B cell (primary cell): ENCODE data around the gene ZNF317. TPM values are rescaled to one million over a fixed set of nuclear protein-coding genes. Genes with fewer than 3 reads are reported as not detected.

Source experiments
- ATAC-seq: fragments of 200-7000 bp; cut with Tn5 transposase; one replicate; pipeline ENCODE4 v1.10.0; 2021; ENCODE audit warnings: low read depth, mild to moderate bottlenecking, moderate number of reproducible peaks, moderate library complexity
- CTCF ChIA-PET: fragments of 350-600 bp; sonication (Branson Sonifier 250); formaldehyde crosslinking; loops from one replicate; lab custom pipeline; 2021; ENCODE audit warnings: antibody characterized with exemption, inconsistent platforms; lab: Charles Lee
- POLR2A ChIA-PET: fragments of 350-600 bp; sonication (Branson Sonifier 250); formaldehyde crosslinking; loops from one replicate; lab custom pipeline; 2021; ENCODE audit warnings: antibody characterized with exemption; lab: Charles Lee
- DNase-seq: peaks from one replicate; pipeline ENCODE4 v3.0.0; 2013
- H2AFZ ChIP-seq: 2 replicates; pipeline ENCODE4 v1.6.1; 2012; ENCODE audit warnings: mild to moderate bottlenecking, low read depth, low read length; ENCODE audit not compliant: insufficient read depth, poor library complexity, severe bottlenecking
- H3K27ac ChIP-seq, 2 donors: 1 replicate in 1 of 2; 2 replicates in 1 of 2; pipeline ENCODE4 v1.5.1; 2012 to 2013; ENCODE audit warnings: low read length in 2 of 2, mild to moderate bottlenecking in 2 of 2, moderate library complexity in 1 of 2
- H3K27me3 ChIP-seq, 4 experiments: fragments of 200-600 bp in 1 of 4; sonication (generic) in 1 of 4; replicated peaks in 1 of 4; 1 replicate in 2 of 4; 2 replicates in 2 of 4; pipeline versions ENCODE4 v1.6.1 to v1.7.0; 2013 to 2016; ENCODE audit warnings: low read length in 3 of 4, mild to moderate bottlenecking in 2 of 4, mixed read lengths in 1 of 4, moderate library complexity in 1 of 4; ENCODE audit not compliant: insufficient read depth in 4 of 4, control insufficient read depth in 3 of 4; ENCODE audit errors: control extremely low read depth in 1 of 4
- H3K36me3 ChIP-seq, 2 experiments: replicated peaks in 1 of 2; 1 replicate in 1 of 2; 2 replicates in 1 of 2; pipeline versions ENCODE4 v1.6.1 to v1.7.1; 2013; ENCODE audit warnings: low read length in 1 of 2; ENCODE audit not compliant: insufficient read depth in 2 of 2, control insufficient read depth in 1 of 2; ENCODE audit errors: control extremely low read depth in 1 of 2, extremely low read depth in 1 of 2
- H3K4me1 ChIP-seq, 2 donors: fragments of 200-600 bp in 1 of 2; sonication (generic) in 1 of 2; 1 replicate in 1 of 2; 2 replicates in 1 of 2; pipeline versions ENCODE4 v1.5.1 to v1.6.1; 2013 to 2017; ENCODE audit warnings: low read length in 2 of 2; ENCODE audit not compliant: control insufficient read depth in 2 of 2, insufficient read depth in 2 of 2
- H3K4me2 ChIP-seq: replicated peaks from 2 replicates; pipeline ENCODE3; 2012; ENCODE audit warnings: mild to moderate bottlenecking, low read depth, low read length; ENCODE audit not compliant: poor library complexity, severe bottlenecking
- H3K4me3 ChIP-seq, 5 experiments: fragments of 200-600 bp in 1 of 5; sonication (generic) in 1 of 5; 1 replicate in 3 of 5; 2 replicates in 2 of 5; pipeline versions ENCODE4 v1.5.1 to v1.7.0; 2011 to 2016; ENCODE audit warnings: low read length in 4 of 5, mild to moderate bottlenecking in 4 of 5, low read depth in 2 of 5, control low read depth in 1 of 5, moderate library complexity in 1 of 5; ENCODE audit not compliant: insufficient read depth in 1 of 5; ENCODE audit errors: control extremely low read depth in 1 of 5, extremely low read depth in 1 of 5
- H3K79me2 ChIP-seq: fragments of 200-600 bp; sonication (generic); one replicate; pipeline ENCODE4 v1.6.0; 2016; ENCODE audit warnings: low read length; ENCODE audit not compliant: control insufficient read depth, insufficient read depth
- H3K9ac ChIP-seq: fragments of 200-600 bp; sonication (generic); 2 replicates; pipeline ENCODE4 v1.6.1; 2017; ENCODE audit warnings: mild to moderate bottlenecking, low read length, moderate library complexity
- H3K9me3 ChIP-seq, 3 donors: one replicate each; pipeline versions ENCODE4 v1.6.1 to v1.7.1; 2013; ENCODE audit warnings: low read length in 2 of 3; ENCODE audit not compliant: control insufficient read depth in 2 of 3, insufficient read depth in 1 of 3; ENCODE audit errors: control extremely low read depth in 1 of 3
- H4K20me1 ChIP-seq: 2 replicates; pipeline ENCODE4 v1.6.0; 2012; ENCODE audit warnings: mild to moderate bottlenecking, low read length; ENCODE audit not compliant: insufficient read depth, control insufficient read depth, poor library complexity, severe bottlenecking
- H3K27ac Mint-ChIP-seq: one replicate; pipeline ENCODE4 v1.8.0; 2021; ENCODE audit warnings: mixed read lengths
- H3K27me3 Mint-ChIP-seq: one replicate; pipeline ENCODE4 v1.8.0; 2021; ENCODE audit warnings: mixed read lengths
- H3K4me1 Mint-ChIP-seq: one replicate; pipeline ENCODE4 v1.8.0; 2021; ENCODE audit warnings: mixed read lengths
- H3K4me3 Mint-ChIP-seq: one replicate; pipeline ENCODE4 v1.8.0; 2021; ENCODE audit warnings: mixed read lengths
- H3K9me3 Mint-ChIP-seq: one replicate; pipeline ENCODE4 v1.8.0; 2022; ENCODE audit warnings: mixed read lengths; ENCODE audit not compliant: insufficient read depth
- CTCF ChIP-seq: fragments of 200-600 bp; IDR thresholded peaks from one replicate; pipeline ENCODE4 v1.8.0; 2022; ENCODE audit warnings: antibody characterized with exemption, mild to moderate bottlenecking
- EZH2 ChIP-seq: IDR thresholded peaks from 2 replicates; pipeline ENCODE4 v1.6.1; 2012; ENCODE audit warnings: borderline replicate concordance, low read depth, mild to moderate bottlenecking, moderate library complexity, low read length; ENCODE audit not compliant: insufficient read depth, poor library complexity, severe bottlenecking
- WGBS: methylation state at CpG from one replicate; pipeline ENCODE4 v1.1.5; 2013; ENCODE audit warnings: missing lambda C conversion rate; ENCODE audit not compliant: insufficient coverage; 5-methylcytosine and 5-hydroxymethylcytosine counted together
- intact Hi-C: fragments of 100-400 bp; cut with micrococcal nuclease; formaldehyde crosslinking; loops from one replicate; pipeline ENCODE4 v1.10.0; 2022
- polyA plus RNA-seq: library from polyadenylated mRNA; depleted of rRNA; stranded (reverse); fragments of >200 nt; gene quantifications from 2 replicates; pipeline ENCODE4 v1.2.3, GENCODE V29; 2012
- total RNA-seq, 2 donors: library from RNA; stranded (reverse); fragments of 120-200 nt in 1 of 2; gene quantifications; 1 replicate in 1 of 2; 2 replicates in 1 of 2; pipeline versions ENCODE4 v1.2.3 to v1.2.4, GENCODE V29; 2013 to 2022

The ZNF317 gene
- total and polyA plus RNA-seq, 2 donors (not counting 1 experiment from before 2014, with no cell fraction given) = 31.6 to 65.2 TPM

GRCh38 chr19:9116547-9116946, 23.6 kb upstream of the ZNF317 start:
- H3K4me1 Mint-ChIP-seq = no peaks in the 10 kb centered on the region
- intact Hi-C loops = no loop called here
- H3K27me3 Mint-ChIP-seq = peaks cover 22% of the 10 kb centered on the region
- no peaks in the 10 kb centered on the region for H3K9me3 Mint-ChIP-seq
- H3K27ac Mint-ChIP-seq = no peak overlapping the region
- Histone ChIP-seq H3K27me3 (no peaks in the 10 kb centered on the region), H3K4me2 (no peak overlapping the region), H3K9ac (no peak overlapping the region), H2AFZ (no peak overlapping the region), H3K27ac (no peak overlapping the region), H3K79me2 (no peaks in the 10 kb centered on the region), H3K4me1 (no peaks in the 10 kb centered on the region), H4K20me1 (no peaks in the 10 kb centered on the region), H3K4me3 (no peak overlapping the region), H3K9me3 (peaks cover 0 to 2% (median 0%) of the 10 kb centered on the region in 3 donors), H3K36me3 (no peaks in the 10 kb centered on the region)
- ChIA-PET POLR2A (no interaction called here), CTCF (no interaction called here)
- H3K4me3 Mint-ChIP-seq = no peak overlapping the region
- 51% methylated on average over 2 of the region's 5 CpGs for WGBS
- DNase-seq (no peak), ATAC-seq (no peak)
- TF ChIP-seq CTCF = no peak
- TF ChIP-seq EZH2 = no peak

DNA sequence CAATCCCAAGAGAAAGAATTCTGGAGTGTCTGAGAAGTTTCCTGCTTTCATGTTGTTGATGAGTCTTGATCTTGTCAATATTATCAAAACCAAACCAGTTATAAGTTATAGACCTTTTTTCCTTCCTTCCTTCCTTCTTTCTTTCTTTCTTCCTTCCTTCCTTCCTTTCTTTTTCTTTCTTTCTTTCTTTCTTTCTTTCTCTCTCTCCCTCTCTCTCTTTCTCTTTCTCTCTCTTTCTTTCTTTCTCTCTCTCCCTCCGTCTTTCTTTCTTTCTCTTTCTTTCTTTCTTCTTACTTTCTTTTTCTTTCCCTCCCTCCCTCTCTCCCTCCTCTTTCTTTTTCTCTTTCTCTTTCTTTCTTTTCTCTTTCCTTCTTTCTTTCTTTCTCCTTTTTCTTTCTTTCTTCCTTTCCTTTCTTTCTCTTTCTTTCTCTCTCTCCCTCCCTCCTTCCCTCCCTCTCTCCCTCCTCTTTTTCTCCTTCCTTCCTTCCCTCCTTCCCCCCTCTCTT, 13.2 kb upstream of the ZNF317 start, which contains the start of gene OR7G3:
Gene OR7G3 (minus strand): TSS at position 51 of the 506 bp plus-strand sequence. CDS start 0 bp downstream, at position 51.
- H3K9me3 Mint-ChIP-seq = no peaks in the 10 kb centered on the region
- Histone ChIP-seq H3K4me1 (peaks cover 4 to 12% of the 10 kb centered on the region in 2 donors), H2AFZ (no peak within 1 kb of the TSS), H3K9me3 (peaks cover 0 to 2% (median 0%) of the 10 kb centered on the region in 3 donors), H3K27ac (no peak within 1 kb of the TSS), H3K4me2 (no peak within 1 kb of the TSS), H3K36me3 (no peaks in the 10 kb centered on the region), H3K79me2 (no peaks in the 10 kb centered on the region), H4K20me1 (no peaks in the 10 kb centered on the region), H3K9ac (no peak within 1 kb of the TSS), H3K27me3 (peaks cover 0 to 9% (median 4%) of the 10 kb centered on the region in 4 experiments), H3K4me3 (no peak within 1 kb of the TSS)
- ChIA-PET CTCF (no interaction called here), POLR2A (no interaction called here)
- no peak for DNase-seq
- no peak within 1 kb of the TSS for H3K27ac Mint-ChIP-seq
- TF ChIP-seq CTCF (no peak), EZH2 (no peak)
- peaks cover 10% of the 10 kb centered on the region for H3K4me1 Mint-ChIP-seq
- H3K4me3 Mint-ChIP-seq = no peak within 1 kb of the TSS
- intact Hi-C loops = no loop called here
- H3K27me3 Mint-ChIP-seq = peaks cover 15% of the 10 kb centered on the region
- 93% methylated on average over 1 of the region's 1 CpG for WGBS
- ATAC-seq = no peak
